IPS-NIHi7 (cell line): ENCODE data around the gene MAB21L4.

Experiments
- DNase-seq: peaks from one replicate; pipeline ENCODE4 v3.0.0; 2012; ENCODE audit warnings: mixed read lengths; ENCODE audit errors: extremely low spot score

MAB21L4 gene

GRCh38 chr2:240925191-240925567, 29.2 kb upstream of the MAB21L4 start:
- no peak for DNase-seq

GRCh38 chr2:240922982-240923537, 27.1 kb upstream of the MAB21L4 start:
- DNase-seq: no peak

GRCh38 chr2:240922245-240922981, 26.5 kb upstream of the MAB21L4 start:
- DNase-seq: no peak

DNA sequence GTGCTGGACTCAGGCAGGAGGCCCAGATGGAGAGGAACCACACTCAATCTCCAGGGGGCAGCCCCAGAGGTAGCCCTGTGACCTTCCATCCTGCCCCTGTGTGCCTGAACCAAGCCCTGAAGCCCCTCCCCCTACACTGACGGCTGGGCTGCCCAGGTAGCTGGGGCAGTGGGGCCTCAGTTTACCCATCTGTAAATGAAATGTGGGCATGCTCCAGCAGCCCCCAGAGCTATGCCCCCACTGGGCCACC, 26.0 kb upstream of the MAB21L4 start:
- no peak for DNase-seq

DNA sequence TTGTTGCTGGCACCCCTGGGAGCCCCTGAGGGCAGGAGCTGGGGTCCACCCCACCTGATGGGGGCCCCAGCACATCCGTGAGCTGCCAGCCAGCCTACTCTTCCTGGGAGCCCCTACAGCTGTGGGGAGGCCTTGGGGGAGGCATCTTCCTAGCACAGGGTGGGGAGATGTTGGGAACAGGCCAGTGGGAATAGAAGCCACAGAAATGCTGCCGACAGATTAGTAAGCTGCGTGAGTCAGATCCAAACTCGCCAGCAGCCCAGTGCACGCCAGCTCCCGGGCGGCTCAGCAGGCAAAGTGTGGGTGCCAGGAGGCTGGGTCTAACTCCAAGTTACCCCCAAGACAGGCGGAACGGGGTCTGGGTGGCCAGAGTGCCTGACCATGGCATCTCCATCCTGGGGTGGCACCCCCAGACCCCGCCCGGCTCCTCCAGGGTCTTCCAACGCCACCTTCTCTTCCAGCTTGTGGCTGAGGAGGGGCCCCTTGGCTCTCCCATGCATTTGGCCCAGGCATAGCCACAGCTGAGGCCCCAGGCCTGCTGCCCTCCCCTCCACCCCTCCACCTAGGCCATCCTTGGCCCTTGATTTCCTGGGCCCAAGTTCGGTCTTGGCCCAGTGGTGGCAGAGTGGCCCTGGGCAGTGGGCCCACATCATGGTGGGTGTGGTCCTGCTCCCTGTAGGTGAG, 25.5 kb upstream of the MAB21L4 start:
- no peak for DNase-seq

DNA sequence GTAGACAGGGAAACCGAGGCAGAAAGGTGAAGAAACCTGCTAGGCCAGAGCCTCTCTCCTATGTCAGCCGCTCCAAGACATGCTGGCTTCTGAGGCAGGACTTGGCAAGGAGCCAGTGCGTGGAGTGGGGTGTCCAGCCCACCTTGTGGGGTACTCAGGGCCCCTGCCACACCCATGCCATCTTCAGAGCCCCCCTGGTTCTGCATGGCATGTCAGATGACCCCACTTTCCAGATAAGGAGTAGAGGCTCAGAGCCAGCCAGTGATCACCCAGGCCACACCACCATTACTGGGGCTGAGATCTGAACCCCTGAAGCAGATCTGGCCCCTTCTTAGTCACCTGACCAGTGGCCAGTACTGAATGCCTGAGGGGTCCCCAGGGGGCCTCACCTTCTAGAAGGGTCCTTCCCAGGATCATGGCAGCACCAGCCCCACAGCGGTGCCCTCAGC, 24.9 kb upstream of the MAB21L4 start:
- no peak for DNase-seq

DNA sequence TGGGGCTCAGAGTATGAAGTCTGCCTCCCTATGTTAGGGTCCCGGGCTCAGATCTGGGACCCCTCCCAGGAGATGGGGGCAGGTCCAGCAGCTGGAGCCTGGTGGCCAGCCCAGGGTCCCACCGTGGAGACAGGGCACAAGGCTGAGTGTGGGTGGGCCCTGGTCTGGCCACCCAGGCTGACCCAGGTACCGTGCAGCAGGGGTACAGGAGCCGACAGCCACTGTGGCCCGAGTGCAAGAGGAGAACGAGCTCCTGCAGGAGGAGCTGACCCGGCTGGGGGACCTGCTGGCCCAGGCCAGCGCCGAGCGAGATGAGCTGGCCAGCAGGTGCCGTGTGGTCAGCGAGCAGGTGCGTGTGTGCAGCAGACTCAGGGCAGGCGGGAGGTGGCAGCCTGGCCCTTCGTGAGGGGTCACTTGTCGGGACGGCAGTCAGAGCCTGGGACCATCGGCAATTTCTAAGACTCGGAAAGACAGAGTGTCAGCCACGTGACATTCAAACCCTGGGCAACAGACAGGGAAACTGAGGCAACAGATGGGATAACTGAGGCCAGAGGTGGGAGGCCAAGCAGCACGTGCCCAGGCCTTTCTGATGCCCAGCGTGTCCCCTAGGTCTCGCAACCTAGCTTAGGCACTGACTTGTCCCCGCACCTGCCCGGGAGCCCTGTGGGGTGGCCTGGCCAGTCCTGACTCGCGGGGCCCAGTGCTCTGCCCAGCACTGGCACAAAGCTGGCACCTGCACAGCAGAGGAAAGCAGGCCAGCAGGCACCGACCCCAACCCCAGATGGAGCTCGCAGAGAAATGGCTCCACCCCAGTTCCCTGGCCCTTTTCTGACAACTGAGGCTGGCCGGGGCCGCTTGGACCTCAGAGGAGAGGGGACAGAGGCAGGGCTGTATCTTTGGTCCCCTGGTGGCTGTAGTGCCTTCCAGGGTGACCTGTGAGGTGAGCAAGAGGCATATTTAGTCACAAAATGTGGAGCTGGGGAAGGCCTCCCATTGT, 24.1 kb upstream of the MAB21L4 start:
- no peak for DNase-seq

DNA sequence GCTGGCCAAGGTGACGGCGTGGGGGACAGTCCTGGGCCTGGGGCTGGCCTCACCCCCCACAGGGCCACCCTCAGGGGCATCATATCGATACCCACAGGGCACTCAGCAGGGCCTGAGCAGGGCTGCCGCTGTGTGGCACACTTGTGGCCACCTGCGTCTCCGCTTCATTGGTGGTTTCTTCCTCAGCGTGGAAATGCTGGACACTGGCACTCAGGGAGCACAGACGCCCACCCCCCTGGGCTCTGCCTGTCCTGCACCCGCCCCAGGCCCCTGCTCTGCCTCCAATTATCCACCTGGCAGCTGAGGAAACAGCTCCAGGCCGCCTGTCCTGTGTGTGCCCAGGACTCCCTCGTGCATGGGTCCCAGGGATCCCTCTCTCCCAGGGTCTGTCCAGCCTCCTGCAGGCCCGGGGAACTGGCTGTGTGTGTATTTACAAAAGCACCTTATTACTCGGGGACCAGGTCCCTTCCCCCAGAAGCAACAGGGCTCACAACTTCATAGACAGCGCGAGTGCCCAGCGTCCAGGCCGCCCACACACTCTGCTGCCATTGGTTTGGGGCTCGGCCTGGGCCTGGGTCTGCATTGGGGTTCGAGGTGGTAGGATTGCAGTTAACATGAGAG, 23.3 kb upstream of the MAB21L4 start:
- DNase-seq: no peak

GRCh38 chr2:240918258-240919091, 22.5 kb upstream of the MAB21L4 start:
- no peak for DNase-seq

- no peak for DNase-seq
Measured at GRCh38 chr2:240917684-240918257, 21.8 kb upstream of the MAB21L4 start.

GRCh38 chr2:240917009-240917683, 21.2 kb upstream of the MAB21L4 start:
- no peak for DNase-seq

DNA sequence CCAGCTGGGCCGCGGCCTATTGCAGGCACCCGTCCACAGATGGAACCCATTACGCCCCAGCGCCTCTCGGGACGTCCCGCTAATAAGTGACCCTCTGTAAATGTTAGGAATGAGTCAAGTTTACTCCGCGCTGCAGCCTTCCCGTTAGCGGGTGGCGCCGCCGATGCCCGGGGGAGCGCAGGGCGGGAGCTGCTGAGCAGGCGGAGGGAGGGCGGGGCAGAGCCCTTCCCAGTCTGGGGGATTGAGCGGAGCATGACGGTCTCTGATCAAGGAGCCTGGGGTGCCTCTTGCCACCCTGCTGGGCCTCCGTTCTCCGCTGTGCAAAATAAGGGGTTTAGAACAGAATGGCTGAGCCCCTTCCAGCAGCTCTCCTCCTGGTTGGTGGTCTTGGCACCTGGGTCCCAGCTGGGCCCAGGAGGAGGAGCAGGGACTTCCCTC, 20.6 kb upstream of the MAB21L4 start:
- peak; percentile 83 for DNase-seq

DNA sequence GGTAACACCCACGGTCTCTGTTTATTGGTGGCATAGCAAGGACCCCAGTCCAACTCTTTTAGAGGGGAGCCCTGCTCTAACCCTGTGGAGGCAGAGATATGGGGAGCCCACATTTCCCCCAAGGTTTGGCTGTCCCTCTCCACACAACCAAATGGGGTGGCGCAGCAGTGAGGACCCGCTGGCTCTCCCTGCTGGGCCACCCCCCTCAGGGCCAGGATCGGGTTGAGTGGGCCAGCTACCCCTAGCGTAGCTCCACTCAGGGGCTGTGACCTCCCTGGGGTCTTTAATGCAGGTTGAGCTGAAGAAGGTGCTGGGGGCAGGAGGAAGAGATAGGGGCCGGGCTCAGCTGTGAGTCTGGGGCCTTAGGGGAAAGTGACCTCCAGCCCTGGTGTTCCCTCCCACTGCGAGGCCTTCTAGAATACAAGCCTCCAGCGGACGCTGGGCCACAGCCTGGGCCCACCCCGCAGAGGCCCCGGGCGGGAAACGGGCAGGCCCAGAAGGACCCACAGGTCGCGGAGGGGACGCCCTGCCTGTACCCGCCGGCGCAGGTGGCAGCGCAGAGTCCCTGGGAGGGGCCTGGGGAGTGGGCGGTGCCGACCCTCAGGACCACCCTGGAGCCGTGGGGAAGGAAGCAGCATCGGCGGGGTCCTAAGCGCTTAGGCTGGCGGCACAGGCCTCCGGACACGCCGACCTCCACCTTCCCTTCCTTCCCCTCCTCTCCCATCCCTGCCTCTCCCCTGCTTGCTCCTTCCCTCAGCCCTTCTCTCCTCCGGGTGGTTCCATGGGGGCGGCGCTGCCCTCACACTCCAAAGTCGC, 19.8 kb upstream of the MAB21L4 start:
- no peak for DNase-seq

- DNase-seq: no peak
Measured at GRCh38 chr2:240914645-240915525, 18.9 kb upstream of the MAB21L4 start.

- DNase-seq: peak; percentile 92
Measured at GRCh38 chr2:240913810-240914644, 18.1 kb upstream of the MAB21L4 start.

- no peak for DNase-seq
Measured at GRCh38 chr2:240912878-240913809, 17.2 kb upstream of the MAB21L4 start.
